Vagina (tissue), 2 donors: ENCODE data around the gene ELF4.

Experiments used
- POLR2A ChIP-seq, 2 donors: fragments of 450-650 bp; IDR thresholded peaks; one replicate each; pipeline ENCODE4 v1.6.1; 2017; ENCODE audit warnings: antibody characterized with exemption in 2 of 2, mild to moderate bottlenecking in 2 of 2, moderate library complexity in 2 of 2
- TF ChIP-seq, protein P1 (sequence below), 3 experiments: fragments of 450-650 bp in 2 of 3; fragments of 200-600 bp in 1 of 3; sonication (generic) in 1 of 3; IDR thresholded peaks; one replicate each; pipeline ENCODE4 v1.5.1; 2017 to 2019; ENCODE audit warnings: antibody characterized with exemption in 3 of 3, mild to moderate bottlenecking in 2 of 3, moderate library complexity in 2 of 3

DNA sequence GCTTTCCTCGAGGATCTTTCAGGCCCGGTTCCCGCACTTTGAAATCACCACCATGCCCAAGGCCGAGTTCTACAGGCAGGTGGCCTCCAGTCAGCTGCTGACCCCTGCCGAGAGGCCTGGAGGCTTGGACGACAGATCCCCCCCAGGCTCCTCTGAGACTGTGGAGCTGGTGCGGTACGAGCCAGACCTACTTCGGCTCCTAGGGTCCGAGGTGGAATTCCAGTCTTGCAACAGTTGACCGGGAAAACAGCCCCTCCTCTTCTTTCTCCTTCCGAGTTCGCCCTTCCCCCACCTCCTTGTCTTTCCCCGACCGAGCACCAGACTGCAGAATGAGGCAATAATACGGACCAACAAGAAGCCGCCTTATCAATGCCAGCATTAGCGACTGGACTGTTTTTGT, 54.4 kb downstream of the ELF4 start:
- TF ChIP-seq, protein P1, sequence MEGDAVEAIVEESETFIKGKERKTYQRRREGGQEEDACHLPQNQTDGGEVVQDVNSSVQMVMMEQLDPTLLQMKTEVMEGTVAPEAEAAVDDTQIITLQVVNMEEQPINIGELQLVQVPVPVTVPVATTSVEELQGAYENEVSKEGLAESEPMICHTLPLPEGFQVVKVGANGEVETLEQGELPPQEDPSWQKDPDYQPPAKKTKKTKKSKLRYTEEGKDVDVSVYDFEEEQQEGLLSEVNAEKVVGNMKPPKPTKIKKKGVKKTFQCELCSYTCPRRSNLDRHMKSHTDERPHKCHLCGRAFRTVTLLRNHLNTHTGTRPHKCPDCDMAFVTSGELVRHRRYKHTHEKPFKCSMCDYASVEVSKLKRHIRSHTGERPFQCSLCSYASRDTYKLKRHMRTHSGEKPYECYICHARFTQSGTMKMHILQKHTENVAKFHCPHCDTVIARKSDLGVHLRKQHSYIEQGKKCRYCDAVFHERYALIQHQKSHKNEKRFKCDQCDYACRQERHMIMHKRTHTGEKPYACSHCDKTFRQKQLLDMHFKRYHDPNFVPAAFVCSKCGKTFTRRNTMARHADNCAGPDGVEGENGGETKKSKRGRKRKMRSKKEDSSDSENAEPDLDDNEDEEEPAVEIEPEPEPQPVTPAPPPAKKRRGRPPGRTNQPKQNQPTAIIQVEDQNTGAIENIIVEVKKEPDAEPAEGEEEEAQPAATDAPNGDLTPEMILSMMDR (IDR thresholded peaks at IDR 0.05), result no peak
- TF ChIP-seq POLR2A (IDR thresholded peaks at IDR 0.05), result no peak
